Epidermal melanocyte (primary cell): ENCODE measurements around the gene CLK2.
"Not testable (repeated sequence)": the region's sequence is repeated elsewhere in the genome, so short reads cannot be mapped to it uniquely, and the experiment has no call there.

Experiments used
- DNase-seq: peaks from one replicate; pipeline ENCODE4 v3.0.0; 2011; ENCODE audit warnings: low spot score; ENCODE audit not compliant: insufficient read length

The CLK2 gene

DNA sequence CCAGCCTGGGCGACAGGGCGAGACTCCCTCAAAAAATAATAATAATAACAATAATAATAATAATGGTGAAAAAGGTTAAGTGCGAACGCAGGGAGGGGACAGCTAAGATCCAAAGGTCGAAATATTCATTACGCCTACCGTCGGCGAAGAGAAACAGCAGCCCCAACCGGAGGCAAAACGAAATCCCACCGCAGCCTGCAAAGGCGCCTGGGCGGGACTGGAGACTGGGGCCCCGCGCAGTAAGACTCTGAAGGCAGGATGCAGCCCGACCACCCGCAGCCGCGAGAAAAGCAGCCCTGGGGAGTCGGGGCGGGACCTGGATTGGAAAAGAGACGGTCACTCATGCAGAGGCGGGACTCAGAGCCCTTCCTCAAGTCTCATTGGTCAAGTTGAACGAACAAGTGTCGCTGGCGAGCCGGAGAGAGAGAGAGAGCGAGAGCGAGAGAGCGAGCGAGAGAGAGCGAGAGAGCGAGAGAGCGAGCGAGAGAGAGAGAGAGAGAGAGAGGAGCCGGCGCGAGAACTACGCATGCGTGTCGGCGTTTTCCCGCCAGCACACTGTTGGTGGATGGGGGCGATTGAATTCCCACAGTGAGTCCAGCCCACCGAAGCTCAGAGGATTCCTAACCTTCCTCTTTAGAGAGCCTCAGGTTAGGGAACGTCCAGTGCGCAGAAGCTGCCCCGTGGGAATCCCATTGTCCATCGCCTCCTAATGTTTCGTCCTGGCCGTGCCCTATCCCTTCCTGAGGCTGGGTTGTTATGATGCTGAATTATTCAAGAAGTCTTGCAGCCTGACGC lies 28.7 kb downstream of the CLK2 start:
- DNase-seq: peak; percentile 94

DNA sequence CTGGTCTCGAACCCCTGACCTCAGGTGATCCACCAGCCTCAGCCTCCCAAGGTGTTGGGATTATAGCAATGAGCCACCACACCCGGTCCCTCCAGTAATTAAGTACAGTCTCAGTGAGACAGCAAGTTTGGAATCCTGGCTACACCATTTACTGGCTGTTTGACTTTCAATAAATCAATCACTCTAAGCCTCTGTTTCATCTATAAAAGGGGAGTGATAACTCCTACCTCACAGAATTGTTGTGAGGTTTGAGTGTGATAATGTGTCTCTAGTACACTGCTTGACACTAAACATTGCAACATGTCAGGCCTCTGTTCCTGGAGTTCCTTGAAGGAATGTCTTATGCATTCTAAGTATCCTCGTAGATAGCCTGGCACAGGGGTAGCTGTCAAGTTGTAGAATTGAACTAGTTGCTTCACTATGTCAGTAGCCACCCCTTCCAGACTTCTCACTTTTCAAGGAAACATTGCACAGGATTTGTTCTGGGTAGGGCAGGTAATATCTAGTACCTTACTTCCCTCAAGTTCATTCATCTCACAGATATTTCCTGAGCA lies 30.4 kb downstream of the CLK2 start:
- no peak for DNase-seq

DNA sequence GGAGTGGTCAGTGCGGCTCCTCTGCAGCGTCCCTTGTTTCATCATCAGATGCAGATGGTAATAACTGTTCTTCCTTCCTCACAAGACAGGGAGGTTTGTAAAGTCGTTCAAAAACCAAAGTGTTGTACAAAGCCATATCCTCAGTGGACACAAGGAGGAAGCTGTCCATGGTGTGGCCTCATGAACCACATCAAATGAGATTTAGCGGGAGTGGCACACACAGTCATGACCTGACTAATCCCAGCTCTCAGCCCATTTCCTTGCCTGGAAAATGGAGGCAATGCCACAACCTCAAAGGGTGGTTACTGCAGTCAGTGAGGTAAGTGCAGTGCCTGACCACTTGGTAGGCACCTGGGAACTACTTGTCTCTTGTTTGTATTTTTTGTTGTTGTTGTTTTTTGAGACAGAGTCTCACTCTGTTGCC lies 31.5 kb downstream of the CLK2 start:
- DNase-seq: no peak

DNA sequence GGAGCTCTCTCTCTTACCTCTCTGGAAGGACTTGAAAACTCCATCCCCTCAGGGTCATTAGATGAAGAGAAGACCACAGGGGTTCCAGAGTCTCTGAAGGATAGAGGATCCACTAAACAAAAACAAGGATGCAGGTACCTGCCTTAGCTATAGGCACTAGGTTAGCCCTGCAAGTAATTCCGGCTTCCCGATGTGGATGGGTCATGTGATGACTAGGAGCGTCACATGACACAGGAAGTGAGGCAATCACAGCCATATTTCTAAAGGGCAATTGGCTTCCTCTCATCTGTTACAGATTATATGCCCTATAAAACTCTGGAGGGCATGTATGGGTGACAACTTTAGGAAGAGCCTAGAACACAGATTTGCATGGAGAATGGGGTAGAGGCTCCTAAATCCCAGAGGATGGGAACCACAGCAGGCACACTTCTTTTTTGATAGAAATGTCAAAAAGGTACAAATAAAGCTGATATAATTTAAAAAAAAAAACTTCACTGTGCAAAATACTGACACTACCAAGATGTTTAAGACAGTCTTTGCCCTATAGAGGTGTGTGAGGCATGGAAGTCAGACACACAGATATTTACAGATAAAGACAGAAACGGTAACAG lies 32.1 kb downstream of the CLK2 start:
- peak; percentile 90 for DNase-seq

DNA sequence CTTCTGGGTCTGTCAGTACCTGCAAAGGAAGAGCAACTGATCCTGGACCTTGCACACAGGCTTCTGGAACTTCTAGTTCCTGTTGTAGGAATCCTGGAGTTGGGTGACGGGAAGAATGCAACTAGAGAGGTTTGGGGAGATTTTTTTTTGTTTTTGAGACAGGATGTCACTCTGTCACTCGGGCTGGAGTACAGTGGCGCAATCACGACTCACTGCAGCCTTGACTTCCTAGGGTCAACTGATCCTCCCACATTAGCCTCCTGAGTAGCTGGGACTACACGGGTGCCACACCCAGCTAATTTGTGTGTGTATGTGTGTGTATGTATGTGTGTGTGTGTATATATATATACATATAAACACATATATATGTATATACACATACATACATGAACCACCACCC lies 36.9 kb downstream of the CLK2 start:
- DNase-seq: no peak

DNA sequence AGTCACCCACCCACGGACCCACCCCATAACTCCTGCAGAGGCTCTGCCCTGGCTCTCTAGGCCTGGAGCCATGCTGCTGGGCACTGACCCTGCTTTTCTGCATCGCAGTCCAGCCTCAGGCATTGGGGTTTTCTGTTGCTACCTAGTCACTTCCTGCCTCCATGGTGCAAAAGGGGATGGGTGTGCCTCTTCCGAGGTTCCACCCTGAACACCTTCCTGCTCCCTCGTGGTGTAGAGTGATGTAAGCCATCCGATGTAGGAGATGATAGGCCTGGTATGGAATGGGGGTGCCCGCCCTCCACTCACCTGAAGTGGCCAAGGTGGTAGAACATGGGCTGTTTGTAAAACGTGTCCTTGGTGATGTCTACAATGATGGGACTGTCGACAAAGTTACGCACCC lies 37.9 kb downstream of the CLK2 start:
- DNase-seq: not testable (repeated sequence)

DNA sequence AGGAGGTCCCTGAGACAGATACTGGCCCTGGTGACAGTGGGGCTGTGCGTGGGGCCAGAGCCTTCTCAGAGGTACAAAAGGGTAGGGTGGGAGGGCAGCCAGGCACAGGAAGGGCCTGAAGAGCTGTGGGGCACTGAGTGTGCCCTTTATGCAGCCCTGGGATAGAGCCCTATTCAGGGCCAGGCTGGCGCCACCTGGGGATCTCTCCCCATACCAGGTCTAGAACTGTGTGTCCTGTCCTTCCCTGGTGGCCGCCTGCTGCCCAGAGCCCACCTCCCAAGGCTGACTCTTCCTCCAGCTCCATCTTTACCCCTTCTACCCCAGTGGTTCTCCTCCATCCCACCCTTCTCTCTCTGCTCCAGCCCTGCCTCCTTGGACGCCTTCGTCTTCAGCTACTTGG lies 39.8 kb downstream of the CLK2 start:
- DNase-seq: not testable (repeated sequence)

DNA sequence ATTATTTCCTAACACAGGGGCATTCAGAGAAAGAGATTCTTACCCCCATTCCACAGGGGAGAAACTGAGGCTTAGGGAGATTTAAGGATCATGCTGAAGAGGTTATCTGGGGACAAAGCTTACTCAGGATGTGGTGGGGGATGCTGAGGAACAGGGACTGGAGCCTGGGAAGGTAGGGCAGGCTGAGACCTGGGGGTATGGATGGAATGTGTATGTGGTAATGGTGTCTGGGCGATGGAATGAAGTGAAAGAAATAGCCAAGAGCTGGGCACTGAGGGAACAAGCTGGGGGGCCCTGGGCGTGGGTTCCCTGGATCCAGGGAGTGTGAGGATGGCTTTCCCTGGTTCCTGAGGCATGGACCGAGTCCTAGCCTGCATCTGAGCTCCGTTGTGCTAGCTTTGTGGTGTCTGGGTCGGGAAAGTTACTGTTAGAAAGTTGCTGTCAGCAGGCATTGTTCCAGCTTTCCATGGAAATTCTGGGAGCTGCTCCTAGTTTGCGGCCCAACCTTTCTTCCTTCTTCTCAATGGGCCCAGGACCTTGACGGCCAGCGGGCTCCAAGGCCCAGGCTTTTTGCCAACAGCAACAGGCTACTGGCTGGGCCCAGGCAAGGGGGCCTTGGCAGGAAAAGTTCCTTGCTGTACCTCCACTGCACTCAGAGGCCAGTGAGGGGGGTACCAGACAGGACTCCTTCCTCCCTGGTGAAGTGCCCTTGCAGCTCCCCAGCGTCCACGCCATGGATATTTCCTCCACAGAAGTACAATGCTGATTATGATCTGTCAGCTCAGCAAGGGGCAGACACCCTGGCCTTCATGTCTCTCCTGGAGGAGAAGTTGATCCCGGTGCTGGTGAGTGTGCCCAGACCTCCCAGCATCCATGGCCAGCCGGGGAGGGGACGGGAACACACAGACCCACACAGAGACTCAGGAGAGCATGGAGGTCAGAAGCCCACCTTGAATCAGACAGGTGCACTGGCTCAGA lies 41.0 kb downstream of the CLK2 start:
- DNase-seq: not testable (repeated sequence)

DNA sequence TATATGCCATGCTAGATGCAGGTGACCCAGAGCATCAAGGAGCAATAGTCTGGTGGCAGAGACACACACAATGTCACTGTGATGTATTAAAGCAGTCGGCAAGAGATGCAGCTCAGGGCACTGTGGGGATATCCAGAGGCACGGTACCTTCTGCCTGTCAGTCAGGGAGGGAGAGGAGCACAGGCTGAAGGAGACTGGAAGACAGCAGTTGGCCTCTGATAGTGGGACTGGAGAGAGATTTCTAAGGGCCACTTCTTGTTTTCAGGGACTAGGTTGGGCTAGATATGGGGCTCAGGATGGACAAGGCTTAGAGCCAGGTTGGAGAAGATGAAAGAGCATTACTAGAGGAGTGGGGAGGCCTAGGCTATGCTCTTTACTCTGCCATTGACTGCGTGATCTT lies 42.0 kb downstream of the CLK2 start:
- DNase-seq: not testable (repeated sequence)

DNA sequence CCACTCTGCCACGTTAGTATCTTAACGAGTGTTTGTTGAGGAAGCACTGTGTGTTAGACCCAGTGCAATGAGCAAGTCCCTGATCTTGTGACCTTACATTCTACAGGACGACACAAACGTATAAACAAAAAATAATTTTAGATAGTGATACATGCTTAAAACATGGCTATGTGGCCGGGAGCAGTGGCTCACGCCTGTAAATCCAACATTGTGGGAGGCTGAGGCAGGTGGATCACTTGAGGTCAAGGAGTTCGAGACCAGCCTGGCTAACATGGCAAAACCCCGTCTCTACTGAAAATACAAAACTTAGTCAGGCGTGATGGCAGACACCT lies 45.2 kb downstream of the CLK2 start:
- no peak for DNase-seq

DNA sequence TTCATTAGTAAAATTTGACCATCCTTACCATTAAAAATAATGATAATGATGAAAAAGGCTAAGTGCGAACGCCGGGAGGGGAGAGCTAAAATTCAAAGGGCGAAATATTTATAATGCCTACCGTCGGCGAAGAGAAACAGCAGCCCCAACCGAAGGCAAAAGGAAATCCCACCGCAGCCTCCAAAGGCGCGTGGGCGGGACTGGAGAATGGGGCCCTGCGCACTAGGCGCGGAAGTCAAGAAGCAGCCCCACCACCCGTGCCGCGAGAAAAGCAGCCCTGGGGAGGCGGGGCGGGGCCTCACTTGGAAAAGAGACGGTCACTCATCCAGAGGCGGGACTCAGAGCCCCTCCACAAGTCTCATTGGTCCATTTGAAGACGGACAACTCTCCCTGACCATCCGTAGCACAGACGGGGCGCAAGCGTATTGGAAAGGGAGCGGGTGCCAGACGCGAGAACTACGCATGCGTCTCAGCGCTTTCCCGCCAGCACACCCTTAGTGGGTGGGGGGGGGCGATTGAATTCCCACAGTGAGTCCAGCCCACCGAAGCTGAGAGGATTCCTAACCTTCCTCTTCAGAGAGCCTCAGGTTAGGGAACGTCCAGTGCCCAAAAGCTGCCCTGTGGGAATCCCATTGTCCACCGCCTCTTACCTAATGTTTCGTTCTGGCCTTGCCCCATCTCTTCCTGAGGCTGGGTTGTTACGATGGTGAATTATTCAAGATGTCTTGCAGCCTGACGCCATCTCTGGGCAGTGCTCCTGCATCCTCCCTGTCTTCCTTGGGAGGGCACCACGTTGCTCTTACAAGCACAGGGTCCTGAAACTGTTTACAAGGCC lies 45.8 kb downstream of the CLK2 start:
- peak; percentile 100 for DNase-seq

DNA sequence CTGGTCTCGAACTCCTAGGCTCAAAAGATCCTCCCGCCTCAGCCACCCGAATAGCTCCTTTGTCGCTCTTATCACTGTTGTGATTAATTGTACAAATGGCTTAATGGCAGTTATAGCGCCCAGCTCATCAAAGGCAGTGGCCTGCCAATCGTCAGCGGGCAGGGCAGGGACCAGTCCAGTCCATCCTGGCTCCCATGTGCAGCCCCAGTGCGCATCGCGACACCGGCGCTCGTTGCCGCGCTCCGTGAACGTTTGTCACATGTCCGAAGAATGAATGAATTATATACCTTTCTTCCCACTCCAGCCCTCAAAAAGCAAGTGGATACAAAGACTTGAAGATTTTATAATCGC lies 46.4 kb downstream of the CLK2 start:
- DNase-seq: no peak

DNA sequence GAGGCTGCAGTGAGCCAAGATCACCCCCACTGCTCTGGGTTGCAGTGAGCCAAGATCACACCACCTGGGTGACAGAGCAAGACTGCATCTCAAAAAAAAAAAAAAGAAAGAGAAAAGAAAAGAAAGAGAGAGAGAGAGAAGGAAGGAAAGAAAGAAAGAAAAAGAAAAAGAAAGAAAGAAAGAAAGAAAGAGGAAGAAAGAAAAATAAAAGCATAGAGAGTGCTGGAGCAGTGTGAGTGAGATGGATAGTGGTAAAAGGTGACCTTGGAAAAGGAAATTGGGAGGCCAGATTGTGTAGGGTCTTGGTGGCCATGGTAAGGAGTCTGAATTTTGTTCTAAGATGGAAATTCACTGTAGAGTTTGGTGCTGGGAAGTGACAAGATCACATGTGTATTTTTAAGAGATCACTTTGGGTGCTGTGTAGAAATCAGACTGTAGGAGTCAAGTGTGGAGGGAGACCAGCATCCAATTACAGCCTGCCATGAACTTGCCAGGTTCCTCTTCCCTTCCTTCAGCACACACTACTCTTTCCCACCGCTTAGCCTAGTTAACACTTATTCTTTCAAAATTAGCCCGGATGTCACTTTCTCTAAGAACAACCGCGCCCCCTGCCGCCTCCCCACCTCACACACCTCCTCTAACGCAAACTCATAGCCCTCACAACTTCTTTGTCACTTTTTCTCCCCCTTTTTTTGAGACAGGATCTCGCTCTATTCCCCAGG lies 47.0 kb downstream of the CLK2 start:
- DNase-seq: no peak

DNA sequence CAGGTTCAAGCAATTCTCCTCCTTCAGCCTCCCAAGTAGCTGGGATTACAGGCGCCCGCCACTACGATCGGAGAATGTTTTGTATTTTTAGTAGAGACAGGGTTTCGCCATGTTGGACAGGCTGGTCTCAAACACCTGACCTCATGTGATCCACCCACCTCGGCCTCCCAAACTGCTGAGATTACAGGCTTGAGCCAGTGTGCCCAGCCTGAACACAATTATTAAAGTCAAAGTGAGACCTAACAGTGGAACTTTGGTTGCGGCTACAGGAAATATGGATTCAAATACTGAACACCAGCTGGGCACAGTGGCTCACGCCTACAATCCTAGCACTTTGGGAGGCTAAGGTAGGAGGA lies 47.9 kb downstream of the CLK2 start:
- not testable (repeated sequence) for DNase-seq

DNA sequence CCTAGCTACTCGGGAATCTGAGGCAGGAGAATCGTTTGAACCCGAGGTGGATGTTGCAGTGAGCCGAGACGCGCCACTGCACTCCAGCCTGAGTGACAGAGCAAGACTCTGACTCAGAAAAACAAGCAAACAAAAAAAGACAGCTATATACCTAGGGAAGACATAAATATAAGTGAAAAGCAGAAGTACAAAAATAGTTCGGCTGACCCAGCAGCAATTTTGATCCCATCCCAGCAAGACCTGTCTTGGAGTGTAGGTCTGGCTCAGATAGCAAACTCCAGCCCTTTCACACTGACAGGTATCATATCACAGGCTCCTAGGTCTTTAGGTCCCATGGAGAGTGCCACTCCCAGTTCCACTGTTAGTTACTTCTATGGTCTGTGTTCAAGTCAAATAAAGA lies 50.3 kb downstream of the CLK2 start:
- no peak for DNase-seq

DNA sequence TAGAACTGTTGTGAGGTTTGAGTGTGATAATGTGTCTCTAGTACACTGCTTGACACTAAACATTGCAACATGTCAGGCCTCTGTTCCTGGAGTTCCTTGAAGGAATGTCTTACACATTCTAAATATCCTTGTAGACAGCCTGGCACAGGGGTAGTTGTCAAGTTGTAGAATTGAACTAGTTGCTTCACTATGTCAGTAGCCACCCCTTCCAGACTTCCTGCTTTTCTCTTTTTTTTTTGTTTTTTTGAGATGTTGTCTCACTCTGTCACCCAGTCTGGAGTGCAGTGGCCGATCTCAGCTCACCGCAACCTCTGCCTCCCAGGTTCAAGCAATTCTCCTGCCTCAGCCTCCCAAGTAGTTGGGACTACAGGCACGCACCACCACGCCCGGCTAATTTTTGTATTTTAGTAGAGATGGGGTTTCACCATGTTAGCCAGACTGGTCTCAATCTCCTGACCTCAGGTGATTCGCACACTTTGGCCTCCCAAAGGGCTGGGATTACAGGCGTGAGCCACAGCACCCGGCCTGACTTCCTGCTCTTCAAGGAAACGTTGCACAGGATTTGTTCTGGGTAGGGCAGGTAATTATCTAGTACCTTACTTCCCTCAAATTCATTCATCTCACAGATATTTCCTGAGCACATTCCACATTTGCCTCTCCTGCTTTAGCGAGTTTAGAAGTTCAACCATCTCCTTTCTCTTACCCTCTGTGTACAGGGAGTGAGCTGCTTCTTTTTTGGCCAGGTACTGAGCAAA lies 52.9 kb downstream of the CLK2 start:
- not testable (repeated sequence) for DNase-seq

DNA sequence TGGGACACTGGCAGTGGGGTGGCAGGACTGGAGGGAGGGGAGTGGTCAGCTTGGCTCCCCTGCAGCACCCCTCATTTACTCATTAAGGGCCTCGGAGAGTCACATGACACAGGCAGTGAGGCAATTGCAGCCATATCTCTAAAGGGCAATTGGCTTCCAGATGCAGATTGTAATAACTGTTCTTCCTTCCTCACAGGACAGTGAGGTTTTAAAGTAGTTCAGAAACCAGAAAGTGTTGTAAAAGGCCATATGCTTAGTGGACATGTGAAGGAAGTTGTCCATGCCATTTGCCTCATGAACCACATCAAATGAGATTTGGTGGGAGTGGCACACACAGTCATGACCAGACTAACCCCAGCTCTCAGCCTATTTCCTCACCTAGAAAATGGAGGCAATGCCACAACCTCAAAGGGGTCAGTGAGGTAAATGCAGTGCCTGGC lies 53.7 kb downstream of the CLK2 start:
- DNase-seq: no peak

DNA sequence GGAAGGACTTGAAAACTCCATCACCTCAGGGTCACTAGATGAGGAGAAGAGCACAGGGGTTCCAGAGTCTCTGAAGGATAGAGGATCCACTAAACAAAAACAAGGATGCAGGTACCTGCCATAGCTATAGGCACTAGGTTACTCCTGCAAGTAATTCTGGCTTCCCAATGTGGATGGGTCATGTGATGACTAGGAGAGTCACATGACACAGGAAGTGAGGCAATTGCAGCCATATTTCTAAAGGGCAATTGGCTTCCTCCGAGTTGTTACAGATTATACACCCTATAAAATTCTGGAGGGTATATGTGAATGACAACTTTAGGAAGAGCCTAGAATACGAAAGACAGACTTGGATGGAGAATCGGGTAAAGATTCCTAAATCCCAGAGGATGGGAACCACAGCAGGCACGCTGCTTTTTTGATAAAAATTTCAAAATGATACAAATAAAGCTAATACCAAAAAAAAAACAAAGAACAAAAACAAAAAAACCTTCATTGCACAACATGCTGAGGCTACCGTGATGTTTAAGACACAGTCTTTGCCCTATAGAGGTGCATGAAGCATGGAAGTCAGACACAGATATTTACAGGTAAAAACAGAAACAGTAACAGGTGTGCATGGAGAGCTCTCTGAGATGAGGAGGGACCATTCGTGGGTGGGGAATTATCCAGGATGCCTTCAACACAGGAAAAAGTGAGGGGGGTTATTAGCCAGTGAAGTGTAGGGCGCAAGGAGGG lies 54.3 kb downstream of the CLK2 start:
- DNase-seq: peak; percentile 88

DNA sequence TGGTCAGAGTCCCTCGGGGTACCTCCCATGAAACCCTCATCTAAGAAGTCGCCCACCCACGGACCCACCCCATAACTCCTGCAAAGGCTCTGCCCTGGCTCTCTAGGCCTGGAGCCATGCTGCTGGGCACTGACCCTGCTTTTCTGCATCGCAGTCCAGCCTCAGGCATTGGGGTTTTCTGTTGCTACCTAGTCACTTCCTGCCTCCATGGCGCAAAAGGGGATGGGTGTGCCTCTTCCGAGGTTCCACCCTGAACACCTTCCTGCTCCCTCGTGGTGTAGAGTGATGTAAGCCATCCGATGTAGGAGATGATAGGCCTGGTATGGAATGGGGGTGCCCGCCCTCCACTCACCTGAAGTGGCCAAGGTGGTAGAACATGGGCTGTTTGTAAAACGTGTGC lies 58.6 kb downstream of the CLK2 start:
- DNase-seq: not testable (repeated sequence)
